ENCODE data around the gene RNF113B.

Gene RNF113B

GRCh38 chr13:98201189-98201588 lies 24.1 kb upstream of the RNF113B start:
- no peak for DNase-seq (ENCODE audit: low spot score)
- TF ChIP-seq CTCF (IDR thresholded peaks at IDR 0.05; ENCODE audit: extremely low read depth, insufficient read depth, missing control alignments) = no peak

GRCh38 chr13:98200211-98200878 lies 23.3 kb upstream of the RNF113B start:
- in situ Hi-C loops (cut with MboI; ENCODE audit: low pct_unique_long_range_greater_than_20kb, low sequenced_read_pairs, unreplicated experiment) = no loop called here

More at GRCh38 chr13:98201189-98201588, 24.1 kb upstream of the RNF113B start:
- in situ Hi-C loops (cut with MboI; ENCODE audit: low pct_unique_long_range_greater_than_20kb, low sequenced_read_pairs, unreplicated experiment) = no loop called here

GRCh38 chr13:98199480-98199879 lies 22.4 kb upstream of the RNF113B start:
- TF ChIP-seq CTCF (IDR thresholded peaks at IDR 0.05; ENCODE audit: extremely low read depth, insufficient read depth, missing control alignments) = no peak
- in situ Hi-C loops (cut with MboI; ENCODE audit: low pct_unique_long_range_greater_than_20kb, low sequenced_read_pairs, unreplicated experiment) = no loop called here
- no peak for DNase-seq (ENCODE audit: low spot score)

More at GRCh38 chr13:98200211-98200878, 23.3 kb upstream of the RNF113B start:
- no peak for DNase-seq (ENCODE audit: low spot score)
- TF ChIP-seq CTCF (IDR thresholded peaks at IDR 0.05; ENCODE audit: extremely low read depth, insufficient read depth, missing control alignments) = no peak

- no peak for TF ChIP-seq CTCF (IDR thresholded peaks at IDR 0.05; ENCODE audit: extremely low read depth, insufficient read depth, missing control alignments)
- in situ Hi-C loops (cut with MboI; ENCODE audit: low pct_unique_long_range_greater_than_20kb, low sequenced_read_pairs, unreplicated experiment) = no loop called here
- no peak for DNase-seq (ENCODE audit: low spot score)
These were observed 21.6 kb upstream of the RNF113B start for GRCh38 chr13:98198683-98199082.

- DNase-seq (ENCODE audit: low spot score) = no peak
- in situ Hi-C loops (cut with MboI; ENCODE audit: low pct_unique_long_range_greater_than_20kb, low sequenced_read_pairs, unreplicated experiment) = no loop called here
- no peak for TF ChIP-seq CTCF (IDR thresholded peaks at IDR 0.05; ENCODE audit: extremely low read depth, insufficient read depth, missing control alignments)
These were observed 18.2 kb upstream of the RNF113B start for GRCh38 chr13:98195054-98195791.

GRCh38 chr13:98192008-98192407 lies 14.9 kb upstream of the RNF113B start:
- DNase-seq (ENCODE audit: low spot score) = no peak
- in situ Hi-C loops (cut with MboI; ENCODE audit: low pct_unique_long_range_greater_than_20kb, low sequenced_read_pairs, unreplicated experiment) = no loop called here
- no peak for TF ChIP-seq CTCF (IDR thresholded peaks at IDR 0.05; ENCODE audit: extremely low read depth, insufficient read depth, missing control alignments)
